Measurements from ENCODE around the gene C8G. TPM values are rescaled to one million over a fixed set of nuclear protein-coding genes. Genes with fewer than 3 reads are reported as not detected.

C8G gene
- total RNA-seq, 1 experiment from 2014 or later = 2.1 TPM

- Histone ChIP-seq H3K9me3 (ENCODE audit: control insufficient read depth in 1 of 2, insufficient read depth in 1 of 2, low read depth in 1 of 2, low read length in 2 of 2) (no peaks in the 10 kb centered on the region), H2AFZ (ENCODE audit: low read depth, low read length, poor library complexity, severe bottlenecking) (no peak overlapping the region), H3K36me3 (ENCODE audit: control insufficient read depth in 1 of 2, insufficient read depth in 2 of 2, low read length in 2 of 2) (peaks cover 17 to 39% of the 10 kb centered on the region in 2 experiments; a peak in 3 of 4 replicates), H3K4me2 (ENCODE audit: low read length) (no peak overlapping the region), H3K9ac (ENCODE audit: low read length) (no peak overlapping the region), H3K9me2 (ENCODE audit: insufficient read depth) (no peaks in the 10 kb centered on the region), H3K27me3 (ENCODE audit: insufficient read depth, low read length) (no peaks in the 10 kb centered on the region), H3K79me2 (ENCODE audit: insufficient read depth, low read length) (peaks cover 62% of the 10 kb centered on the region), H3K4me3 (replicated peaks in 1 of 2; ENCODE audit: low read depth in 1 of 2, low read length in 2 of 2) (no peak overlapping the region), H3K4me1 (ENCODE audit: control insufficient read depth in 1 of 2, insufficient read depth in 2 of 2, low read length in 2 of 2) (peaks cover 9 to 23% of the 10 kb centered on the region in 2 experiments), H3K27ac (ENCODE audit: low read depth, low read length) (no peak overlapping the region), H4K20me1 (ENCODE audit: insufficient read depth) (no peaks in the 10 kb centered on the region)
- DNase-seq (ENCODE audit: low read depth, low spot score) = no peak
- ChIA-PET CTCF (no interaction called here), POLR2A (no interaction called here), RAD21 (ENCODE audit: low non-redundant PET in 1 of 2, low total read pairs in 2 of 2, uncharacterized antibody in 2 of 2, unreplicated experiment in 2 of 2) (no interaction called here)
- TF ChIP-seq CBX3 (IDR thresholded peaks at IDR 0.05; ENCODE audit: low read depth) (no peak), EGR1 (IDR thresholded peaks at IDR 0.05; ENCODE audit: low read depth) (no peak), CEBPB (IDR thresholded peaks at IDR 0.05; ENCODE audit: low read depth) (no peak), SP1 (IDR thresholded peaks at IDR 0.05; ENCODE audit: low read depth) (no peak), ZBTB33 (IDR thresholded peaks at IDR 0.05; ENCODE audit: extremely low read depth, insufficient replicate concordance, low read length) (no peak), ATF3 (IDR thresholded peaks at IDR 0.05) (no peak), TCF7L2 (IDR thresholded peaks at IDR 0.05; ENCODE audit: borderline replicate concordance, extremely low read depth, insufficient read depth, insufficient read length) (no peak), RAD21 (IDR thresholded peaks at IDR 0.05; ENCODE audit: low read depth) (no peak), ELF1 (IDR thresholded peaks at IDR 0.05; ENCODE audit: borderline replicate concordance, low read depth) (no peak), REST (IDR thresholded peaks at IDR 0.05; ENCODE audit: low read depth) (no peak), SRF (IDR thresholded peaks at IDR 0.05; ENCODE audit: low read depth) (no peak), EZH2 (IDR thresholded peaks at IDR 0.05) (no peak), POLR2AphosphoS5 (IDR thresholded peaks at IDR 0.05; ENCODE audit: low read depth, low read length) (no peak), ZFX (IDR thresholded peaks at IDR 0.05) (no peak), POLR2A (IDR thresholded peaks at IDR 0.05; ENCODE audit: borderline replicate concordance, extremely low read depth, insufficient read depth, insufficient read length) (no peak), JUND (IDR thresholded peaks at IDR 0.05) (no peak)
- BruUV-seq (replicated peaks) = no TSS peak
- ATAC-seq = no peak
- intact Hi-C loops (cut with micrococcal nuclease) = no loop called here
Measured at GRCh38 chr9:136899196-136899595, 45.8 kb upstream of the C8G start.
